DOHH2 (cell line): Measurements from ENCODE around the gene IRF1.

Experiments
- EZH2phosphoT487 ChIP-seq: fragments of 200-600 bp; sonication (generic); IDR thresholded peaks from 2 replicates; pipeline ENCODE4 v1.6.1; 2017; ENCODE audit warnings: borderline replicate concordance, mild to moderate bottlenecking, antibody characterized with exemption, low read length, moderate library complexity, mixed read lengths
- TF ChIP-seq, protein P1 (sequence below): fragments of 200-600 bp; sonication (generic); IDR thresholded peaks from one replicate; pipeline ENCODE4 v1.5.1; 2014; ENCODE audit warnings: antibody characterized with exemption, mild to moderate bottlenecking, low read depth, low read length; ENCODE audit not compliant: poor library complexity, severe bottlenecking

DNA sequence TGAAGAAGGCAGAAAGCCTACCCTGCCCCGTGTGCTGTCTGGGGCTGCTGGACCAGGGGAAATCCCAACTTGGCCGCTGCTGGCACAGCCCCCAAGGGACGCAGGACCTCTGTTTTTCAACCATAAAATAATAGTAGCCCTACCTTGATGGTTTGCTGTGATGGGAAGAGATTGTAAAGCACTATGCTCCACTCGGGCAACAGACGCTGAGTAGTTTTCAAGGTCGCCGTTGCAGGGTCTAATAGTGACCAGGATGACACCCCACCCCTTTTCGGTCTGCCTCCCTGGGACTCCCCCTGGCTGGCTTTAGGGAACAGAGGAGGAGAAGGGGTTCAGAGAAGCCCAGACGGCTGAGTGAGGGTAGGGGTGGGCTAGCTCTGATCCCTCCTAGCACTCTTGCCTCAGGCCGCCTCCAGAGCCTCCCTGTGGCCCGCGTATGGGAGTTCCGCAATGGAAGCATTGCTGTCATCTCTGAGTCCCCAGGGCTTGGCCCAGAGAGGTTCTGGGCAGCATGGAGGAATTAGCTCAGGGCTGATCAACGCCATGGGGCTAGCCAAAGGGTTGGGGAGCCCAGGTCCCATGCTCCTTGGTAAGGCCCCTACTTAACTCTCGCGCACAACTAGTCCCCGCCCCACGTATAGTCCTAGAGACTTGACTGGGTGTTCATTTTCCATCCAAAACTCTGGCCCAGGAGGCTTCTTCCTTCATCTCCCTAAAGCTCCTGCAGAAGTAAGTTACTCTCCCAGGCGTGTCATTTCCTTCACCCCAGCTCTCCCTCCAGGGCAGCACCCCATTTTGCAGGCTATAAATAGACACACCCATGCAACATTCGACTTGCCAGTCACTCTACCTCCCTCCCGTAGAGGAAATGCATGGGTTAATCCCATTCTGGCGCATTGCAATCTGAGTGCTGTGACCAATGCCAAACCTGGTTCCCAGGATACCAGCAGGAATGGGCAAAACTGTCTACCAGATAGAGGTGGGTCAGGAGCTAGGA is 1.1 kb upstream of the IRF1 start:
- TF ChIP-seq, protein P1, sequence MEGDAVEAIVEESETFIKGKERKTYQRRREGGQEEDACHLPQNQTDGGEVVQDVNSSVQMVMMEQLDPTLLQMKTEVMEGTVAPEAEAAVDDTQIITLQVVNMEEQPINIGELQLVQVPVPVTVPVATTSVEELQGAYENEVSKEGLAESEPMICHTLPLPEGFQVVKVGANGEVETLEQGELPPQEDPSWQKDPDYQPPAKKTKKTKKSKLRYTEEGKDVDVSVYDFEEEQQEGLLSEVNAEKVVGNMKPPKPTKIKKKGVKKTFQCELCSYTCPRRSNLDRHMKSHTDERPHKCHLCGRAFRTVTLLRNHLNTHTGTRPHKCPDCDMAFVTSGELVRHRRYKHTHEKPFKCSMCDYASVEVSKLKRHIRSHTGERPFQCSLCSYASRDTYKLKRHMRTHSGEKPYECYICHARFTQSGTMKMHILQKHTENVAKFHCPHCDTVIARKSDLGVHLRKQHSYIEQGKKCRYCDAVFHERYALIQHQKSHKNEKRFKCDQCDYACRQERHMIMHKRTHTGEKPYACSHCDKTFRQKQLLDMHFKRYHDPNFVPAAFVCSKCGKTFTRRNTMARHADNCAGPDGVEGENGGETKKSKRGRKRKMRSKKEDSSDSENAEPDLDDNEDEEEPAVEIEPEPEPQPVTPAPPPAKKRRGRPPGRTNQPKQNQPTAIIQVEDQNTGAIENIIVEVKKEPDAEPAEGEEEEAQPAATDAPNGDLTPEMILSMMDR = no peak
- TF ChIP-seq EZH2phosphoT487 = no peak
